WTC11 (cell line): ENCODE data around the gene TSPAN9.

Experiments used
- CREB1 ChIP-seq: sonication (generic); formaldehyde crosslinking; IDR thresholded peaks from 2 replicates; pipeline ENCODE4 v1.8.0; 2023; ENCODE audit warnings: mild to moderate bottlenecking, missing genetic modification reagents
- KAT7 ChIP-seq: sonication (generic); formaldehyde crosslinking; IDR thresholded peaks from 2 replicates; pipeline ENCODE4 v1.8.1; 2023; ENCODE audit warnings: missing genetic modification reagents, mild to moderate bottlenecking, borderline replicate concordance
- NR3C1 ChIP-seq: sonication (generic); formaldehyde crosslinking; conservative IDR thresholded peaks from 2 replicates; pipeline ENCODE4 v1.8.1; 2023; ENCODE audit warnings: low read depth, mild to moderate bottlenecking, missing genetic modification reagents
- SMAD3 ChIP-seq: sonication (generic); formaldehyde crosslinking; IDR thresholded peaks from 2 replicates; pipeline ENCODE4 v1.8.0; 2022; ENCODE audit warnings: missing genetic modification reagents, mild to moderate bottlenecking, borderline replicate concordance
- TEAD4 ChIP-seq: sonication (generic); formaldehyde crosslinking; IDR thresholded peaks from 2 replicates; pipeline ENCODE4 v1.8.0; 2022; ENCODE audit warnings: mild to moderate bottlenecking, missing genetic modification reagents
- ZNF423 ChIP-seq: fragments of 250-450 bp; sonication (Bioruptor Pico); IDR thresholded peaks from 2 replicates; pipeline ENCODE4 v2.1.2; 2022; ENCODE audit warnings: mild to moderate bottlenecking, moderate library complexity
- TF ChIP-seq, protein P1 (sequence below): sonication (generic); formaldehyde crosslinking; IDR thresholded peaks from 2 replicates; pipeline ENCODE4 v1.8.0; 2022; ENCODE audit warnings: mild to moderate bottlenecking, missing genetic modification reagents
- TF ChIP-seq, protein P2 (sequence below): fragments of 200-600 bp; IDR thresholded peaks from 2 replicates; pipeline ENCODE4 v1.8.0; 2022; ENCODE audit warnings: antibody characterized with exemption
- TF ChIP-seq, protein P3 (sequence below): sonication (generic); formaldehyde crosslinking; IDR thresholded peaks from 2 replicates; pipeline ENCODE4 v1.8.1; 2023; ENCODE audit warnings: mild to moderate bottlenecking, missing genetic modification reagents
- TF ChIP-seq, protein P4 (sequence below): sonication (generic); formaldehyde crosslinking; IDR thresholded peaks from 2 replicates; pipeline ENCODE4 v1.8.1; 2023; ENCODE audit warnings: mild to moderate bottlenecking, moderate library complexity, missing genetic modification reagents

DNA sequence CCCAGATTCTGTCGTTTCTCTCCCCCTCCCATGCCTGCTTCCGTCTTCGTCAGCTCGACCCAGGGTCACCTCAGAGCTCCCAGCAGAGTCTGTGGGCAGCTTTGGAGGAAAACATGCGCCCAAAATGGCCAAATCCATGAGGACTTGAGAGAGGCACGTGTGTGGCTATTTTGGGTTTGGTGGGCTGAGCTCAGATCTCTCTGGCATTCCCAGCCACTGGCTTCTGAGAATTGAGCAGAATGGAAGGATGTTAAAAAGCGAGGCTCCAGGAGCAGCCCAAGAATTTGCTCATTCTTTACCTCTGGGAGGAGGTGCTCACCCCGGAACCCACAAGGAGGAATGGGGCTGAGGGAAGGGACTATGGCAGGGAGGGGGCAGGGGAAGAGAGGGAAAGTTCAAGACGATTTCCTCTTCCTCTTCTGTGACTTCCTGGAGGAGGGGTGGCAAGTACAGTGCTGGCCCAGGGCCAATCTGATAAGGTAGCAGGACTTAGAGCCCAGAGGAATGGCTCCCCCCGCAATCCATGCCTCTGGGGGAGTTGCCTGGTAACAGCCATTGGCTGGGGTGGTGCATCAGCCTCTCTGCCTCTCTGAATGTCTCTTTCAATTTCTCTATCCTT lies 20.1 kb downstream of the TSPAN9 start:
- TF ChIP-seq TEAD4 (CRISPR knock-in tag) (no peak), NR3C1 (CRISPR knock-in tag) (no peak), SMAD3 (no peak), CREB1 (CRISPR knock-in tag) (no peak), KAT7 (CRISPR knock-in tag) (no peak), ZNF423 (no peak)
- TF ChIP-seq, protein P1, sequence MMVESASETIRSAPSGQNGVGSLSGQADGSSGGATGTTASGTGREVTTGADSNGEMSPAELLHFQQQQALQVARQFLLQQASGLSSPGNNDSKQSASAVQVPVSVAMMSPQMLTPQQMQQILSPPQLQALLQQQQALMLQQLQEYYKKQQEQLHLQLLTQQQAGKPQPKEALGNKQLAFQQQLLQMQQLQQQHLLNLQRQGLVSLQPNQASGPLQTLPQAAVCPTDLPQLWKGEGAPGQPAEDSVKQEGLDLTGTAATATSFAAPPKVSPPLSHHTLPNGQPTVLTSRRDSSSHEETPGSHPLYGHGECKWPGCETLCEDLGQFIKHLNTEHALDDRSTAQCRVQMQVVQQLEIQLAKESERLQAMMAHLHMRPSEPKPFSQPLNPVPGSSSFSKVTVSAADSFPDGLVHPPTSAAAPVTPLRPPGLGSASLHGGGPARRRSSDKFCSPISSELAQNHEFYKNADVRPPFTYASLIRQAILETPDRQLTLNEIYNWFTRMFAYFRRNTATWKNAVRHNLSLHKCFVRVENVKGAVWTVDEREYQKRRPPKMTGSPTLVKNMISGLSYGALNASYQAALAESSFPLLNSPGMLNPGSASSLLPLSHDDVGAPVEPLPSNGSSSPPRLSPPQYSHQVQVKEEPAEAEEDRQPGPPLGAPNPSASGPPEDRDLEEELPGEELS (CRISPR knock-in tag) = no peak
- TF ChIP-seq, protein P2, sequence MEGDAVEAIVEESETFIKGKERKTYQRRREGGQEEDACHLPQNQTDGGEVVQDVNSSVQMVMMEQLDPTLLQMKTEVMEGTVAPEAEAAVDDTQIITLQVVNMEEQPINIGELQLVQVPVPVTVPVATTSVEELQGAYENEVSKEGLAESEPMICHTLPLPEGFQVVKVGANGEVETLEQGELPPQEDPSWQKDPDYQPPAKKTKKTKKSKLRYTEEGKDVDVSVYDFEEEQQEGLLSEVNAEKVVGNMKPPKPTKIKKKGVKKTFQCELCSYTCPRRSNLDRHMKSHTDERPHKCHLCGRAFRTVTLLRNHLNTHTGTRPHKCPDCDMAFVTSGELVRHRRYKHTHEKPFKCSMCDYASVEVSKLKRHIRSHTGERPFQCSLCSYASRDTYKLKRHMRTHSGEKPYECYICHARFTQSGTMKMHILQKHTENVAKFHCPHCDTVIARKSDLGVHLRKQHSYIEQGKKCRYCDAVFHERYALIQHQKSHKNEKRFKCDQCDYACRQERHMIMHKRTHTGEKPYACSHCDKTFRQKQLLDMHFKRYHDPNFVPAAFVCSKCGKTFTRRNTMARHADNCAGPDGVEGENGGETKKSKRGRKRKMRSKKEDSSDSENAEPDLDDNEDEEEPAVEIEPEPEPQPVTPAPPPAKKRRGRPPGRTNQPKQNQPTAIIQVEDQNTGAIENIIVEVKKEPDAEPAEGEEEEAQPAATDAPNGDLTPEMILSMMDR = no peak
- TF ChIP-seq, protein P3, sequence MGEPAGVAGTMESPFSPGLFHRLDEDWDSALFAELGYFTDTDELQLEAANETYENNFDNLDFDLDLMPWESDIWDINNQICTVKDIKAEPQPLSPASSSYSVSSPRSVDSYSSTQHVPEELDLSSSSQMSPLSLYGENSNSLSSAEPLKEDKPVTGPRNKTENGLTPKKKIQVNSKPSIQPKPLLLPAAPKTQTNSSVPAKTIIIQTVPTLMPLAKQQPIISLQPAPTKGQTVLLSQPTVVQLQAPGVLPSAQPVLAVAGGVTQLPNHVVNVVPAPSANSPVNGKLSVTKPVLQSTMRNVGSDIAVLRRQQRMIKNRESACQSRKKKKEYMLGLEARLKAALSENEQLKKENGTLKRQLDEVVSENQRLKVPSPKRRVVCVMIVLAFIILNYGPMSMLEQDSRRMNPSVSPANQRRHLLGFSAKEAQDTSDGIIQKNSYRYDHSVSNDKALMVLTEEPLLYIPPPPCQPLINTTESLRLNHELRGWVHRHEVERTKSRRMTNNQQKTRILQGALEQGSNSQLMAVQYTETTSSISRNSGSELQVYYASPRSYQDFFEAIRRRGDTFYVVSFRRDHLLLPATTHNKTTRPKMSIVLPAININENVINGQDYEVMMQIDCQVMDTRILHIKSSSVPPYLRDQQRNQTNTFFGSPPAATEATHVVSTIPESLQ (CRISPR knock-in tag) = no peak
- TF ChIP-seq, protein P4, sequence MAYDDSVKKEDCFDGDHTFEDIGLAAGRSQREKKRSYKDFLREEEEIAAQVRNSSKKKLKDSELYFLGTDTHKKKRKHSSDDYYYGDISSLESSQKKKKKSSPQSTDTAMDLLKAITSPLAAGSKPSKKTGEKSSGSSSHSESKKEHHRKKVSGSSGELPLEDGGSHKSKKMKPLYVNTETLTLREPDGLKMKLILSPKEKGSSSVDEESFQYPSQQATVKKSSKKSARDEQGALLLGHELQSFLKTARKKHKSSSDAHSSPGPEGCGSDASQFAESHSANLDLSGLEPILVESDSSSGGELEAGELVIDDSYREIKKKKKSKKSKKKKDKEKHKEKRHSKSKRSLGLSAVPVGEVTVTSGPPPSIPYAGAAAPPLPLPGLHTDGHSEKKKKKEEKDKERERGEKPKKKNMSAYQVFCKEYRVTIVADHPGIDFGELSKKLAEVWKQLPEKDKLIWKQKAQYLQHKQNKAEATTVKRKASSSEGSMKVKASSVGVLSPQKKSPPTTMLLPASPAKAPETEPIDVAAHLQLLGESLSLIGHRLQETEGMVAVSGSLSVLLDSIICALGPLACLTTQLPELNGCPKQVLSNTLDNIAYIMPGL (CRISPR knock-in tag) = no peak
